ENCODE data around the gene SLC51B. TPM values are rescaled to one million over a fixed set of nuclear protein-coding genes. Genes with fewer than 3 reads are reported as not detected.

SLC51B gene
- total RNA-seq, result not detected in 2 replicates
- long read RNA-seq, result 0 reads

DNA sequence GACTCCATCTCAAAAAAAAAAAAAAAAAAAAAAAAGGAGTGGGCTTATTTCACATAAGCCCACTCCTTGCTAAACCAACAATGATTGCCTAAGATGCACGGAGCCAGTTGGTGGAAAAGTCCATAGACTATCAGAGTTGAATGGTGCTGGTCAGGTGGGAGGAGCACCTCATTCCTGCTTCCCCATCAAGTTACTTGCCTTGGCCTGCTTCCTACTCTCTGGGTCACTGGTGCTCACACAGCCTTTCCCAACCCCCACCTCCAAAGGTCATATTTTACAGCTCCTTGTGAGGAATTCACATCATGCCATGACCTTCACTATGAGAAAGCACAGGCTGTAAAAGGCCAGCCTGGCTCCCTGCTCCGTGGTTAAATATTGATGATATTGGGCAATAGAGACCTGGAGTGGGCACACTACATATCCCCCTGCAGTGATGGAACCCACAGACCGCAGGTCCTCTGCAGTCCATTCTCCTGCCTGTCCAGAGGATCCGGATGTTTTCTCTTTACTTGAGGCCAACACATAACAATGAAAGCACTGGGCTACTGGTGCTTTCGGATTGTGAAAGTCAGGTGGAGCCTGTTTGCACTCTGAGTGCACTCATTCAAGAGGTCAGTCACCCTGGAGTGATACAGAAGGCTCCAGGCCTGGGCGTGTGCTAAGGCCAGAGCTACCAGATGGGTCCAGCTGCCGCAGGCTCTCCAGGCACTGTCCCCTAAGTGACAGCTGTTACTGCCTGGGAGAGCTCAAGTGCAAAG is at the start of gene SLC51B:
Gene SLC51B (plus strand): TSS at position 664 of the 758 bp plus-strand sequence. CDS start 4,618 bp downstream, outside the sequence.
- Mint-ChIP-seq H3K27me3 (ENCODE audit: unreplicated experiment) (no peaks in the 10 kb centered on the region), H3K4me1 (ENCODE audit: unreplicated experiment) (peaks cover 13% of the 10 kb centered on the region), H3K4me3 (ENCODE audit: unreplicated experiment) (no peak within 1 kb of the TSS), H3K36me3 (ENCODE audit: unreplicated experiment) (no peaks in the 10 kb centered on the region), H3K9me3 (ENCODE audit: unreplicated experiment) (no peaks in the 10 kb centered on the region), H3K27ac (ENCODE audit: unreplicated experiment) (no peak within 1 kb of the TSS)
- TF ChIP-seq, protein P1, sequence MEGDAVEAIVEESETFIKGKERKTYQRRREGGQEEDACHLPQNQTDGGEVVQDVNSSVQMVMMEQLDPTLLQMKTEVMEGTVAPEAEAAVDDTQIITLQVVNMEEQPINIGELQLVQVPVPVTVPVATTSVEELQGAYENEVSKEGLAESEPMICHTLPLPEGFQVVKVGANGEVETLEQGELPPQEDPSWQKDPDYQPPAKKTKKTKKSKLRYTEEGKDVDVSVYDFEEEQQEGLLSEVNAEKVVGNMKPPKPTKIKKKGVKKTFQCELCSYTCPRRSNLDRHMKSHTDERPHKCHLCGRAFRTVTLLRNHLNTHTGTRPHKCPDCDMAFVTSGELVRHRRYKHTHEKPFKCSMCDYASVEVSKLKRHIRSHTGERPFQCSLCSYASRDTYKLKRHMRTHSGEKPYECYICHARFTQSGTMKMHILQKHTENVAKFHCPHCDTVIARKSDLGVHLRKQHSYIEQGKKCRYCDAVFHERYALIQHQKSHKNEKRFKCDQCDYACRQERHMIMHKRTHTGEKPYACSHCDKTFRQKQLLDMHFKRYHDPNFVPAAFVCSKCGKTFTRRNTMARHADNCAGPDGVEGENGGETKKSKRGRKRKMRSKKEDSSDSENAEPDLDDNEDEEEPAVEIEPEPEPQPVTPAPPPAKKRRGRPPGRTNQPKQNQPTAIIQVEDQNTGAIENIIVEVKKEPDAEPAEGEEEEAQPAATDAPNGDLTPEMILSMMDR (IDR thresholded peaks at IDR 0.05), result no peak
- no peak for DNase-seq (ENCODE audit: extremely low spot score, unreplicated experiment)

GRCh38 chr15:64997066-64997465 is 48.1 kb upstream of the SLC51B start:
- Mint-ChIP-seq H3K36me3 (ENCODE audit: unreplicated experiment) (no peaks in the 10 kb centered on the region), H3K27me3 (ENCODE audit: unreplicated experiment) (no peaks in the 10 kb centered on the region), H3K9me3 (ENCODE audit: unreplicated experiment) (no peaks in the 10 kb centered on the region), H3K4me3 (ENCODE audit: unreplicated experiment) (no peak overlapping the region), H3K4me1 (ENCODE audit: unreplicated experiment) (peaks cover 5% of the 10 kb centered on the region), H3K27ac (ENCODE audit: unreplicated experiment) (no peak overlapping the region)
- no peak for DNase-seq (ENCODE audit: extremely low spot score, unreplicated experiment)
- TF ChIP-seq, protein P1 (IDR thresholded peaks at IDR 0.05), result no peak

DNA sequence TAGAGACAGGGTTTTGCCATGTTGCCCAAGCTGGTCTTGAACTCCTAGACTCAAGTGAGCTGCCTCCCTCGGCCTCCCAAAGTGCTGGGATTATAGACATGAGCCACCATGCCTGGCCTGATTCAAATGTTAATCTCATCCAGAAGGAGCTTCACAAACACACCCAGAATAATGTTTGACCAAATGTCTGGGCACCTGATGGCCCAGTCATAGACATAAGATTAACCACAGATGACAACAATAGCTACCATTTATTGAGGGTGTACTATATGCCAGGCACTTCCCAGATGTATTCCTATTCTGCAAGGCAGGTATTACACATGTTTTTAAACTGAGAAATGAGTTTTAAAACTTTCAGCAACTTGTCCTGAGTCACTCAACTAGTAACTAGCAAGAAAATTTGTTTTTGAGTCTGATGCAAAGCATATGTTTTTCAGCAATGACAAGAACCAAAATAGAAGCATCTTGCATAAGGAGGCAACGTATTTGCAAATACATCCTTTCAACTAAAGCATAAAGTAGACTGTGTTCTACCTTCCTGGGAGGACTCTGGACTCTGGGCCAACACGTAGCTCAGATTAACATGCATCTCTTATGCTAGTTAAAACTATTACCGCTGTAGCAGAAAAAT is 47.3 kb upstream of the SLC51B start:
- TF ChIP-seq, protein P1 (IDR thresholded peaks at IDR 0.05), result no peak
- no peaks in the 10 kb centered on the region for H3K27me3 Mint-ChIP-seq (ENCODE audit: unreplicated experiment)
- DNase-seq (ENCODE audit: extremely low spot score, unreplicated experiment), result no peak
- peaks cover 5% of the 10 kb centered on the region for H3K4me1 Mint-ChIP-seq (ENCODE audit: unreplicated experiment)
- no peaks in the 10 kb centered on the region for H3K9me3 Mint-ChIP-seq (ENCODE audit: unreplicated experiment)
- H3K27ac Mint-ChIP-seq (ENCODE audit: unreplicated experiment), result no peak overlapping the region
- no peak overlapping the region for H3K4me3 Mint-ChIP-seq (ENCODE audit: unreplicated experiment)
- H3K36me3 Mint-ChIP-seq (ENCODE audit: unreplicated experiment), result peaks cover 3% of the 10 kb centered on the region

- H3K36me3 Mint-ChIP-seq (ENCODE audit: unreplicated experiment), result peaks cover 23% of the 10 kb centered on the region
- DNase-seq (ENCODE audit: extremely low spot score, unreplicated experiment), result no peak
- no peaks in the 10 kb centered on the region for H3K27me3 Mint-ChIP-seq (ENCODE audit: unreplicated experiment)
- H3K9me3 Mint-ChIP-seq (ENCODE audit: unreplicated experiment), result no peaks in the 10 kb centered on the region
- TF ChIP-seq, protein P1 (IDR thresholded peaks at IDR 0.05), result no peak
- H3K4me3 Mint-ChIP-seq (ENCODE audit: unreplicated experiment), result no peak overlapping the region
- H3K27ac Mint-ChIP-seq (ENCODE audit: unreplicated experiment), result peak overlapping the region; percentile 38
- peaks cover 7% of the 10 kb centered on the region for H3K4me1 Mint-ChIP-seq (ENCODE audit: unreplicated experiment)
These were observed 40.2 kb upstream of the SLC51B start for GRCh38 chr15:65004993-65005392.

DNA sequence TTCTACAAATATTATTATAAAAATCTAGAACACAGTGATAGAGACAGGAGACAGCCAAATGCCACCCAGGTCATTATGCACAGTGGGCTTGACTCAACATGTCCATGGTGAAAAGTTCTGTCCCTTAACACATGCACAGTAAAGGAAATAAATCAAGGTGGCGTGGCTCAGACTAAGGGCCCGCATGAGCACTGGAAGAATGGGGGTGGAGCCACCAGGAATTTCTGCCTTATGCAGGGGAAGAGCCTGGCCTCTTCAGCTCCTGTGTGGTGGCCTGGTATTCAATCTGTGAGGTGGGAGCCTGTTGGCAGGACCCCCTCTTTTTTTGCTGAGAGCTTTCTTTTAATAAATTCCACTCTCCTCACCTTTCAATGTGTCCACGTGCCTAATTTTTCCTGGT is 38.3 kb upstream of the SLC51B start:
- Mint-ChIP-seq H3K4me1 (ENCODE audit: unreplicated experiment) (peaks cover 7% of the 10 kb centered on the region), H3K4me3 (ENCODE audit: unreplicated experiment) (no peak overlapping the region)
- TF ChIP-seq, protein P1 (IDR thresholded peaks at IDR 0.05), result no peak

More for the DNA sequence above, 38.3 kb upstream of the SLC51B start:
- no peak for DNase-seq (ENCODE audit: extremely low spot score, unreplicated experiment)
- Mint-ChIP-seq H3K9me3 (ENCODE audit: unreplicated experiment) (no peaks in the 10 kb centered on the region), H3K36me3 (ENCODE audit: unreplicated experiment) (peaks cover 24% of the 10 kb centered on the region), H3K27me3 (ENCODE audit: unreplicated experiment) (no peaks in the 10 kb centered on the region), H3K27ac (ENCODE audit: unreplicated experiment) (no peak overlapping the region)

Measured in osteocyte (in vitro differentiated cells).